A549 (cell line): Measurements from ENCODE around the gene DIP2C. TPM values are rescaled to one million over a fixed set of nuclear protein-coding genes. Genes with fewer than 3 reads are reported as not detected.

Source experiments
- ATAC-seq, 2 experiments: fragments of 200-7000 bp in 1 of 2; fragments of >200 bp in 1 of 2; cut with Nextera tagmentation in 1 of 2; cut with Tn5 transposase in 1 of 2; 3 replicates each; pipeline versions ENCODE4 v1.8.0 to v1.9.1; 2018 to 2020; ENCODE audit warnings: mild to moderate bottlenecking in 1 of 2, moderate library complexity in 1 of 2
- CTCF ChIA-PET: fragments of 300-600 bp; sonication (Branson Sonifier 250); formaldehyde crosslinking; extraction: SDS; loops from one replicate; lab custom pipeline; 2021; ENCODE audit warnings: antibody characterized with exemption, inconsistent platforms; lab: Yijun Ruan, JAX
- POLR2A ChIA-PET: fragments of 350-600 bp; formaldehyde crosslinking; extraction: SDS; loops from one replicate; lab custom pipeline; 2021; ENCODE audit warnings: antibody characterized with exemption, inconsistent platforms; lab: Yijun Ruan, JAX
- DNase-seq, 2 experiments: peaks; one replicate each; pipeline versions ENCODE4 v3.0.0 to v3.0.0-alpha.2; 2011 to 2016; ENCODE audit warnings: low read depth in 1 of 2, low spot score in 1 of 2
- FAIRE-seq: peaks from 2 replicates; lab custom pipeline; 2011; peaks lifted over from hg19 to GRCh38; lab: Jason Lieb, UNC
- H3K27ac ChIP-seq, 2 experiments: fragments of >200 bp; sonication (Bioruptor Twin); formaldehyde crosslinking; 3 replicates each; pipeline ENCODE4 v1.5.1; 2016 to 2017
- H3K4me1 ChIP-seq: fragments of >200 bp; sonication (Bioruptor Twin); formaldehyde crosslinking; 3 replicates; pipeline ENCODE4 v1.6.1; 2016
- H3K4me2 ChIP-seq: fragments of >200 bp; sonication (Bioruptor Twin); formaldehyde crosslinking; 3 replicates; pipeline ENCODE4 v1.6.1; 2016
- H3K4me3 ChIP-seq: fragments of >200 bp; sonication (Bioruptor Twin); formaldehyde crosslinking; 3 replicates; pipeline ENCODE4 v1.5.1; 2016
- H3K9me3 ChIP-seq: fragments of >200 bp; sonication (Bioruptor Twin); formaldehyde crosslinking; 3 replicates; pipeline ENCODE4 v1.6.1; 2016
- BHLHE40 ChIP-seq: IDR thresholded peaks from 2 replicates; pipeline ENCODE4 v1.6.1; 2012; ENCODE audit warnings: low read depth, low read length, inconsistent platforms
- CBX2 ChIP-seq: fragments of 200-600 bp; sonication (generic); IDR thresholded peaks from 2 replicates; pipeline ENCODE4 v1.6.1; 2016; ENCODE audit warnings: low read depth, mild to moderate bottlenecking, borderline replicate concordance
- CEBPB ChIP-seq, 2 experiments: fragments of >200 bp in 1 of 2; sonication (Bioruptor Twin) in 1 of 2; formaldehyde crosslinking in 1 of 2; IDR thresholded peaks; 2 replicates each; pipeline ENCODE4 v1.6.1; 2012 to 2016
- CHD2 ChIP-seq: fragments of 150-350 bp; IDR thresholded peaks from 2 replicates; pipeline ENCODE4 v1.6.1; 2014; ENCODE audit warnings: low read length; ENCODE audit not compliant: partially characterized antibody
- CHD4 ChIP-seq: fragments of 200-600 bp; sonication (generic); IDR thresholded peaks from 2 replicates; pipeline ENCODE4 v1.6.1; 2016; ENCODE audit warnings: antibody characterized with exemption, mild to moderate bottlenecking, borderline replicate concordance
- EP300 ChIP-seq, 2 experiments: fragments of >200 bp; sonication (Bioruptor Twin); formaldehyde crosslinking; IDR thresholded peaks; 2 replicates in 1 of 2; 3 replicates in 1 of 2; pipeline ENCODE4 v1.6.1; 2016 to 2017
- HDAC2 ChIP-seq: fragments of 200-600 bp; sonication (generic); IDR thresholded peaks from 2 replicates; pipeline ENCODE4 v1.6.1; 2016
- HEYL ChIP-seq: fragments of 250-450 bp; sonication (Bioruptor Pico); IDR thresholded peaks from 2 replicates; pipeline ENCODE4 v1.8.0; 2021; ENCODE audit warnings: mild to moderate bottlenecking, moderate library complexity
- HOXA7 ChIP-seq: fragments of 250-450 bp; sonication (Bioruptor Pico); IDR thresholded peaks from 2 replicates; pipeline ENCODE4 v1.5.0; 2020; ENCODE audit warnings: mild to moderate bottlenecking, moderate library complexity
- HOXB13 ChIP-seq: fragments of 250-450 bp; sonication (Bioruptor Pico); IDR thresholded peaks from 2 replicates; pipeline ENCODE4 v1.5.0; 2020; ENCODE audit warnings: low read depth, mild to moderate bottlenecking, moderate library complexity
- JUN ChIP-seq, 2 experiments: fragments of >200 bp; sonication (Bioruptor Twin); formaldehyde crosslinking; IDR thresholded peaks; 2 replicates in 1 of 2; 3 replicates in 1 of 2; pipeline ENCODE4 v1.6.1; 2016 to 2017
- KDM5A ChIP-seq: fragments of 200-600 bp; sonication (generic); IDR thresholded peaks from 2 replicates; pipeline ENCODE4 v1.6.1; 2016; ENCODE audit warnings: antibody characterized with exemption, mild to moderate bottlenecking
- MAZ ChIP-seq: fragments of 150-350 bp; IDR thresholded peaks from 2 replicates; pipeline ENCODE4 v1.6.1; 2014; ENCODE audit warnings: antibody characterized with exemption, low read depth, low read length, borderline replicate concordance
- MYC ChIP-seq: IDR thresholded peaks from 2 replicates; pipeline ENCODE4 v1.6.1; 2012; ENCODE audit warnings: mild to moderate bottlenecking, inconsistent platforms, low read length, improper control_type of control experiment, borderline replicate concordance
- NFE2L2 ChIP-seq: fragments of 150-350 bp; conservative IDR thresholded peaks from 2 replicates; pipeline ENCODE4 v1.6.1; 2014; ENCODE audit warnings: low read length
- NPAS2 ChIP-seq: fragments of 250-450 bp; sonication (Bioruptor Pico); IDR thresholded peaks from 2 replicates; pipeline ENCODE4 v1.8.0; 2022; ENCODE audit warnings: mild to moderate bottlenecking, moderate library complexity, borderline replicate concordance
- NR3C1 ChIP-seq: fragments of >200 bp; sonication (Bioruptor Twin); formaldehyde crosslinking; IDR thresholded peaks from 3 replicates; pipeline ENCODE4 v1.6.1; 2017
- PHF8 ChIP-seq: fragments of 200-600 bp; sonication (generic); IDR thresholded peaks from 2 replicates; pipeline ENCODE4 v1.6.1; 2016; ENCODE audit warnings: low read depth, mild to moderate bottlenecking, antibody characterized with exemption, moderate library complexity, borderline replicate concordance
- RAD21 ChIP-seq, 2 experiments: fragments of >200 bp in 1 of 2; sonication (Bioruptor Twin) in 1 of 2; formaldehyde crosslinking in 1 of 2; IDR thresholded peaks in 1 of 2; conservative IDR thresholded peaks in 1 of 2; 2 replicates in 1 of 2; 3 replicates in 1 of 2; pipeline ENCODE4 v1.6.1; 2012 to 2018; ENCODE audit warnings: inconsistent platforms in 1 of 2
- RARB ChIP-seq: fragments of 250-450 bp; sonication (Bioruptor Pico); IDR thresholded peaks from 2 replicates; pipeline ENCODE4 v1.8.0; 2021; ENCODE audit warnings: mild to moderate bottlenecking, moderate library complexity
- SMC3 ChIP-seq: fragments of >200 bp; sonication (Bioruptor Twin); formaldehyde crosslinking; IDR thresholded peaks from 3 replicates; pipeline ENCODE4 v1.6.1; 2018; ENCODE audit warnings: inconsistent platforms
- TFCP2L1 ChIP-seq: fragments of 250-450 bp; sonication (Bioruptor Pico); IDR thresholded peaks from 2 replicates; pipeline ENCODE4 v1.5.0; 2021; ENCODE audit warnings: mild to moderate bottlenecking
- TP53 ChIP-seq: fragments of 250-450 bp; sonication (Bioruptor Pico); IDR thresholded peaks from 2 replicates; pipeline ENCODE4 v1.5.0; 2021; ENCODE audit warnings: mild to moderate bottlenecking, moderate library complexity
- ZC3H11A ChIP-seq: fragments of 450-650 bp; IDR thresholded peaks from 2 replicates; pipeline ENCODE4 v1.6.1; 2014; ENCODE audit warnings: antibody characterized with exemption, mild to moderate bottlenecking
- ZNF302 ChIP-seq: fragments of 250-450 bp; sonication (Bioruptor Pico); IDR thresholded peaks from 2 replicates; pipeline ENCODE4 v1.9.0; 2021; ENCODE audit warnings: inconsistent platforms, mild to moderate bottlenecking, moderate library complexity
- WGBS: methylation state at CpG from one replicate; pipeline ENCODE4 v1.1.6; 2017; ENCODE audit errors: missing lambda C conversion rate; 5-methylcytosine and 5-hydroxymethylcytosine counted together
- polyA plus RNA-seq, 4 experiments: library from polyadenylated mRNA; depleted of rRNA in 3 of 4; stranded (reverse); fragments of >200 nt; fragmentation: RNase III in 1 of 4; extraction: RNeasy Plus Mini Kit Qiagen cat#74134 plus additional on column Dnase treatment in 1 of 4; gene quantifications; 2 replicates in 3 of 4; 3 replicates in 1 of 4; pipeline ENCODE4 v1.2.3, GENCODE V29; 2011 to 2017
- TF ChIP-seq, protein P1 (sequence below): fragments of >200 bp; sonication (Bioruptor Twin); formaldehyde crosslinking; IDR thresholded peaks from 3 replicates; pipeline ENCODE4 v1.5.1; 2016
- TF ChIP-seq, protein P2 (sequence below): IDR thresholded peaks from 2 replicates; pipeline ENCODE4 v1.6.1; 2012

DIP2C gene
- polyA plus RNA-seq, 2 of the 4 experiments (the other 2 are of a cell fraction) = 3.7 to 5.0 TPM

DNA sequence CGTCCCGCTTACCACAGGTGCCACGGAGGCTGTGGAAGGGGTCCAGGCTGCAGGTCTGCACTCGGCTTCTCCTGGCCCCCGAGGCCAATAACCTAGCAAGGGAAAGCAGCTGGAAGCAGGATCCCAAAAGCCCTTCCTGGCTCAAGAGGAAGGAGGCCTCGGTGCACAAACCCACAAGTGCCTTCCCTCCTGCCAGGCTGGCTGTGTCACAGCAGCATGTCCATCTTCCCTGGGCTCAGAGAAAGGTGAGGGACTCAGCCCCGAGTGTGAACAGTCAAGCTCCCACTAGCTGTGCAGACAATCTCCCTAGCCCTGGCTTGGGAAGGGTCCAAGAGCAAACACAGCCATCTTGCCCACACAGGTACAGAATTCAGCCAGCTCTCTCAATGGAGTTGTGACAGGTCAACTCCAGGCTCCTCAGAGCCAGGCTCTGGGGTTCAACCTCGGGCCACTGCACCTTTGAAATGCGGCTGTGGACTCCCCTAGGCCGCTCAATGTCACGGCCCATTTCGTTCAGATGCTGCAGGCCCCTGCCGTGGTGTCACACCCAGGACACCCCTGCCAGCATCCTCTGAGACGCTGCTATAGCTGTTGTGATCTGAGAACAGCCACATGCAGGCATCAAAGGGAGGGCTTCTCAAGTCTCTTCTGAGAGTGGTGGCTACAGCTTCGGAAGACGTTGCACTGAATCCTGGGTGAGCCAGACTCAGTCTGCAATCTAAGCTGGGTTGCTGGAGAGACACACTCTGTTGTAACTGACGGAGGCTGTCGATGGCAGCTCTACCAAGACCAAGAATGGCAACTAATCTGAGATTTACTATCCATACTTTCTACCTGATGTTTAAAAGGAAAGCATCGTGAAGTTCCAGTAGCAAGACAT lies 137.9 kb downstream of the DIP2C start:
- Histone ChIP-seq H3K27ac (no peak overlapping the region), H3K4me3 (no peak overlapping the region), H3K4me2 (no peak overlapping the region)
- CTCF ChIA-PET = no interaction called here
- no peak for ATAC-seq
- no peak for TF ChIP-seq NFE2L2
- TF ChIP-seq HEYL (CRISPR knock-in tag) = no peak
- TF ChIP-seq TP53 (CRISPR knock-in tag) = no peak
- TF ChIP-seq EP300 (IDR thresholded peaks at IDR 0.05) = no peak
- no peak for TF ChIP-seq MAZ
- no peak for TF ChIP-seq CHD2
- TF ChIP-seq MYC = no peak
- TF ChIP-seq PHF8 = no peak
- no peak for TF ChIP-seq NPAS2 (CRISPR knock-in tag)
- TF ChIP-seq HOXB13 = no peak
- TF ChIP-seq CBX2 = no peak
- no peak for TF ChIP-seq TFCP2L1 (CRISPR knock-in tag)
- no peak for TF ChIP-seq KDM5A
- TF ChIP-seq ZC3H11A = no peak
- TF ChIP-seq, protein P1, sequence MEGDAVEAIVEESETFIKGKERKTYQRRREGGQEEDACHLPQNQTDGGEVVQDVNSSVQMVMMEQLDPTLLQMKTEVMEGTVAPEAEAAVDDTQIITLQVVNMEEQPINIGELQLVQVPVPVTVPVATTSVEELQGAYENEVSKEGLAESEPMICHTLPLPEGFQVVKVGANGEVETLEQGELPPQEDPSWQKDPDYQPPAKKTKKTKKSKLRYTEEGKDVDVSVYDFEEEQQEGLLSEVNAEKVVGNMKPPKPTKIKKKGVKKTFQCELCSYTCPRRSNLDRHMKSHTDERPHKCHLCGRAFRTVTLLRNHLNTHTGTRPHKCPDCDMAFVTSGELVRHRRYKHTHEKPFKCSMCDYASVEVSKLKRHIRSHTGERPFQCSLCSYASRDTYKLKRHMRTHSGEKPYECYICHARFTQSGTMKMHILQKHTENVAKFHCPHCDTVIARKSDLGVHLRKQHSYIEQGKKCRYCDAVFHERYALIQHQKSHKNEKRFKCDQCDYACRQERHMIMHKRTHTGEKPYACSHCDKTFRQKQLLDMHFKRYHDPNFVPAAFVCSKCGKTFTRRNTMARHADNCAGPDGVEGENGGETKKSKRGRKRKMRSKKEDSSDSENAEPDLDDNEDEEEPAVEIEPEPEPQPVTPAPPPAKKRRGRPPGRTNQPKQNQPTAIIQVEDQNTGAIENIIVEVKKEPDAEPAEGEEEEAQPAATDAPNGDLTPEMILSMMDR = no peak
- no peak for TF ChIP-seq HOXA7 (CRISPR knock-in tag)
- TF ChIP-seq, all 56 proteins: peak for 0
- no peak for FAIRE-seq
- POLR2A ChIA-PET = no interaction called here
- DNase-seq = no peak
- H3K4me1 ChIP-seq = no peaks in the 10 kb centered on the region
- no peaks in the 10 kb centered on the region for H3K9me3 ChIP-seq
- 78% methylated on average over 19 of the region's 19 CpGs for WGBS

DNA sequence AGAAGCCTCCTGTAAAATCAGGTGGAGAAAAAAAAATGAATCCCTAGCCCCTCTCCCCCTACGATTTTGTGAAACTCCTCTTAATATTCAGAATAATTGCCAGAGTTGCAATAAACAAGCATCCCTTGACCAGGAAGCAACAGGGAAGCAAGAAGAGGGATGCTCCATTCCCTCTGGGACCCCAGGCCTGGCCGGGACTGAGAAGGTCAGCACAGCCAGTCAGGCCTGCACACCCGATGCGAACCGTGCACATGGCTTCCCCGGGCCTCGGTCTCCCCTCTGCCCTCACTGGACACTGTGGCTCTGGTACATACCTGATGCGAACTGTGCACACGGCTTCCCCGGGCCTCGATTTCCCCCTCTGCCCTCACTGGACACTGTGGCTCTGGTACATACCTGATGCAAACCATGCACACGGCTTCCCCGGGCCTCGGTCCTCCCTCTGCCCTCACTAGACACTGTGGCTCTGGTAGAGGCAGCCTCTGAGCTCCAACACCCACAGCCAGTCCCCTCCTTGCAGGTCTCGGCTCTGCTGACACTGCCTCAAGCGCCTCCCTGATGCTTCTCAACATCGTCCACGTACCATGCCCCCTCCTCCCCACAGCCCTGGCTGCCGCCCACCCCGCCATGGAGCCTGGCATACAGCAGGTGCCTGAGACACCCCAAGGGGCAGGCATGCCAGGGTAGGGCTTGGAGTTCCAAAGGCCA lies 138.6 kb downstream of the DIP2C start:
- FAIRE-seq (no peak), DNase-seq (no peak), ATAC-seq (no peak)
- ChIA-PET CTCF (no interaction called here), POLR2A (no interaction called here)
- TF ChIP-seq CHD4 (no peak), RARB (CRISPR knock-in tag) (no peak), PHF8 (no peak), SMC3 (no peak), JUN (IDR thresholded peaks at IDR 0.05) (no peak), BHLHE40 (no peak), KDM5A (no peak), CHD2 (no peak), ZNF302 (CRISPR knock-in tag) (no peak), HDAC2 (no peak), TFCP2L1 (CRISPR knock-in tag) (no peak), CEBPB (IDR thresholded peaks at IDR 0.05) (no peak), NFE2L2 (no peak), RAD21 (conservative IDR thresholded peaks at IDR 0.05 in 1 of 2, IDR thresholded peaks at IDR 0.05 in 1 of 2) (no peak), NR3C1 (no peak), CBX2 (no peak)
- TF ChIP-seq, protein P2, sequence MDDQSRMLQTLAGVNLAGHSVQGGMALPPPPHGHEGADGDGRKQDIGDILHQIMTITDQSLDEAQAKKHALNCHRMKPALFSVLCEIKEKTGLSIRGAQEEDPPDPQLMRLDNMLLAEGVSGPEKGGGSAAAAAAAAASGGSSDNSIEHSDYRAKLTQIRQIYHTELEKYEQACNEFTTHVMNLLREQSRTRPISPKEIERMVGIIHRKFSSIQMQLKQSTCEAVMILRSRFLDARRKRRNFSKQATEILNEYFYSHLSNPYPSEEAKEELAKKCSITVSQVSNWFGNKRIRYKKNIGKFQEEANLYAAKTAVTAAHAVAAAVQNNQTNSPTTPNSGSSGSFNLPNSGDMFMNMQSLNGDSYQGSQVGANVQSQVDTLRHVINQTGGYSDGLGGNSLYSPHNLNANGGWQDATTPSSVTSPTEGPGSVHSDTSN = no peak
- Histone ChIP-seq H3K9me3 (no peaks in the 10 kb centered on the region), H3K4me1 (no peaks in the 10 kb centered on the region), H3K27ac (no peak overlapping the region), H3K4me3 (no peak overlapping the region), H3K4me2 (no peak overlapping the region)
- WGBS = 90% methylated on average over 17 of the region's 20 CpGs
